Kidney (tissue), 14 donors: ENCODE data around the gene CLASP1. TPM values are rescaled to one million over a fixed set of nuclear protein-coding genes. Genes with fewer than 3 reads are reported as not detected.

Experiments
- DNase-seq, 5 donors: peaks; one replicate each; pipeline ENCODE4 v3.0.0-alpha.2; 2013 to 2020
- FAIRE-seq: peaks from 2 replicates; lab custom pipeline; 2012; peaks lifted over from hg19 to GRCh38; lab: Jason Lieb, UNC
- H3K27ac ChIP-seq, 2 donors: one replicate each; pipeline ENCODE4 v1.7.0; 2013; ENCODE audit warnings: low read depth in 2 of 2, low read length in 2 of 2, inconsistent platforms in 1 of 2
- H3K27me3 ChIP-seq: one replicate; pipeline ENCODE4 v1.7.1; 2013; ENCODE audit warnings: low read length, inconsistent platforms; ENCODE audit not compliant: control insufficient read depth, insufficient read depth
- H3K36me3 ChIP-seq, 3 donors: one replicate each; pipeline versions ENCODE4 v1.7.0 to v1.7.1; 2013; ENCODE audit warnings: low read length in 3 of 3, control low read depth in 1 of 3, inconsistent platforms in 1 of 3; ENCODE audit not compliant: insufficient read depth in 3 of 3, control insufficient read depth in 2 of 3
- H3K4me1 ChIP-seq, 3 donors: one replicate each; pipeline versions ENCODE4 v1.7.0 to v1.7.1; 2013; ENCODE audit warnings: low read length in 3 of 3, inconsistent platforms in 1 of 3, low read depth in 1 of 3; ENCODE audit not compliant: control insufficient read depth in 2 of 3, insufficient read depth in 2 of 3
- H3K4me3 ChIP-seq, 3 donors: one replicate each; pipeline versions ENCODE4 v1.7.0 to v1.8.1; 2013; ENCODE audit warnings: low read length in 3 of 3, control low read depth in 1 of 3, inconsistent platforms in 1 of 3
- H3K9ac ChIP-seq, 3 donors: one replicate each; pipeline versions ENCODE4 v1.7.0 to v1.7.1; 2013; ENCODE audit warnings: low read length in 3 of 3, control low read depth in 1 of 3, inconsistent platforms in 1 of 3
- H3K9me3 ChIP-seq, 3 donors: one replicate each; pipeline versions ENCODE4 v1.7.0 to v1.7.1; 2013; ENCODE audit warnings: low read length in 3 of 3, control low read depth in 1 of 3, inconsistent platforms in 1 of 3; ENCODE audit not compliant: control insufficient read depth in 2 of 3, insufficient read depth in 1 of 3
- intact Hi-C: fragments of 100-400 bp; cut with DNase I; formaldehyde crosslinking; loops from one replicate; pipeline ENCODE4 v1.11.1; 2022
- polyA plus RNA-seq: library from polyadenylated mRNA; stranded (reverse); fragments of 350-450 nt; fragmentation: Illumina TruSeq; extraction: RNeasy Lipid Tissue Mini Kit (QIAGEN cat#74804); gene quantifications from one replicate; pipeline ENCODE4 v1.2.3, GENCODE V29; 2014; ENCODE audit warnings: low read depth, low replicate concordance; ENCODE audit not compliant: insufficient read depth
- total RNA-seq: library from RNA; stranded (reverse); fragmentation: NEBNext Ultra II Directional; extraction: Animal tissue kit (Norgen Biotek cat#: 25700); gene quantifications from one replicate; pipeline ENCODE4 v1.2.1, GENCODE V29; 2021
- TF ChIP-seq, protein P1 (sequence below): IDR thresholded peaks from 3 replicates; pipeline ENCODE4 v1.5.1; 2012; ENCODE audit warnings: mild to moderate bottlenecking, moderate library complexity, borderline replicate concordance; ENCODE audit not compliant: insufficient read depth; ENCODE audit errors: extremely low read depth
- donor health status: control.
- donor health status: control.
- donor health status: control.
- donor health status: control.
- donor health status: control.
- donor health status: DM: yes; HTN: yes; CAD: no.
- donor health status: Normal renal cell carcinoma (clear cell type).

Gene CLASP1
- total and polyA plus RNA-seq, 2 donors from 2014 or later = 6.8 to 71.5 TPM

DNA sequence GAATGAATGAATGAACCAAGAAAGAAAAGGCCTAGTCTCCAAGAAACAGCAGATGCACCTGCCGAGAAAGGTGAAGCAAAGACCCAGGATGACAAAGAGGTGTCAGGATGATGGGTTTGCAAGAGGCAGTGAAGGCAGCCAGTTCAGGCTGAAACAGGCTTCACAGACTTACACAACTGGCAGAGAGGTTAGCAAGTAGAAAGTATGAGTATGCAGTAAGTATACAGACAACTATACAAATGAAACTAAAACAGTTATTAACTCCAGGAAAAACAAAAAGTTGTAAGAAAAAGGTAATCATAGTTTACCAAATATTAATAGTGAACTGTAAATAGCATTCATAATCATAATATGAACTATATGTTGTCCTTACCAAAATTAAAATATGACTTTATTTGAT, 138.4 kb downstream of the CLASP1 start:
- DNase-seq = no peak
- Histone ChIP-seq H3K9ac (no peak overlapping the region), H3K36me3 (peaks cover 4 to 14% (median 8%) of the 10 kb centered on the region in 3 donors), H3K4me3 (no peak overlapping the region), H3K27me3 (no peaks in the 10 kb centered on the region), H3K9me3 (no peaks in the 10 kb centered on the region), H3K4me1 (no peaks in the 10 kb centered on the region), H3K27ac (no peak overlapping the region)
- no peak for FAIRE-seq
- TF ChIP-seq, protein P1, sequence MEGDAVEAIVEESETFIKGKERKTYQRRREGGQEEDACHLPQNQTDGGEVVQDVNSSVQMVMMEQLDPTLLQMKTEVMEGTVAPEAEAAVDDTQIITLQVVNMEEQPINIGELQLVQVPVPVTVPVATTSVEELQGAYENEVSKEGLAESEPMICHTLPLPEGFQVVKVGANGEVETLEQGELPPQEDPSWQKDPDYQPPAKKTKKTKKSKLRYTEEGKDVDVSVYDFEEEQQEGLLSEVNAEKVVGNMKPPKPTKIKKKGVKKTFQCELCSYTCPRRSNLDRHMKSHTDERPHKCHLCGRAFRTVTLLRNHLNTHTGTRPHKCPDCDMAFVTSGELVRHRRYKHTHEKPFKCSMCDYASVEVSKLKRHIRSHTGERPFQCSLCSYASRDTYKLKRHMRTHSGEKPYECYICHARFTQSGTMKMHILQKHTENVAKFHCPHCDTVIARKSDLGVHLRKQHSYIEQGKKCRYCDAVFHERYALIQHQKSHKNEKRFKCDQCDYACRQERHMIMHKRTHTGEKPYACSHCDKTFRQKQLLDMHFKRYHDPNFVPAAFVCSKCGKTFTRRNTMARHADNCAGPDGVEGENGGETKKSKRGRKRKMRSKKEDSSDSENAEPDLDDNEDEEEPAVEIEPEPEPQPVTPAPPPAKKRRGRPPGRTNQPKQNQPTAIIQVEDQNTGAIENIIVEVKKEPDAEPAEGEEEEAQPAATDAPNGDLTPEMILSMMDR = no peak
- intact Hi-C loops = no loop called here

DNA sequence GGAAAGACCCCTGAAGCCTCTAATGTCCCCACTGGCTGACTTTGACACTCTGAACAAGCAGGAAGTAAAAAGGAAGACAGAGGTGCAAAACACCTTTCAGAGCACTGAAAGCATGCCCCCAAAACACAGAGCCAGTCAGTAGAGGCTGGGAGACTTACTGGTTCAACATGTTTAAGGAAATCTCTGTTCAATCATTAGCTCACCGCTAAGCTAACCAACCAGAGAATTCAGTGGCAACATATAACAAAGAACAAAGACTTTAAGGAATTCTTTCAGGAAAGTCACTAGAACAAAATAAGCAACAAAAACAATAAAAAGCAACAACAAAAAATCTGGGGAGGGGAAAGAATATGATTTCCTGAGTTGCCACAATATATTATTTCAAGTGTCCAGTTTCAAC, 142.6 kb downstream of the CLASP1 start:
- TF ChIP-seq, protein P1 = no peak
- intact Hi-C loops = no loop called here
- DNase-seq = no peak
- Histone ChIP-seq H3K27ac (no peak overlapping the region), H3K9ac (no peak overlapping the region), H3K27me3 (no peaks in the 10 kb centered on the region), H3K4me3 (no peak overlapping the region), H3K4me1 (no peaks in the 10 kb centered on the region), H3K36me3 (peaks cover 11 to 17% (median 12%) of the 10 kb centered on the region in 3 donors), H3K9me3 (no peaks in the 10 kb centered on the region)
- no peak for FAIRE-seq

DNA sequence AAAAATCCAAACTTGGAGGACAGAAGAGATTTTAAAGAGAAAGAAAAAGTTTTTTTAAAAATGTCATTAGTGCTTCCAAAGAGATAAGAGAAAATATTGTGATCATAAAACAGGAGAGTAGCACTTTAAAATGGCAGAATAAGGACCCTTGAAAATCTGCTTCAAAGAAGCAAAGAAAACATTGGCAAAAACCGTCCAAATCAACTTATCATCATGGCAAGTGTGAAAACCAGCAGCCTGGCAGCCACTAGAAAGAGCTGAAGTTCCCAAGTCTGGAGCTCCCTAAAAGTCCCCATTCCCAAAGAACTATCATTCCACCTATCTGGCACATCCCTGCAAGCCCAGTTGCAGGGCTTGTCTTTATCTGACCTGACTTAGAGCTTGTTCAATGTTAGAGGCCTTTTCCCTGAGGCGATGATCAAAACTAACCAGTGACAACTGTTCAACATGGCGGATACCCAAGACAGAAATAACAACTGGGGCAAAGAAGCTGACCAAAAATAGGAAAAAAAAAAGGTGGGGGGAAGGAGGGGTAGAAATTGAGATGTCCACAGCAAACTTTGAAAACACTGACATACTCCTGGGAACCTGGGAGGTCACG, 143.2 kb downstream of the CLASP1 start:
- H3K36me3 ChIP-seq = peaks cover 12 to 18% (median 12%) of the 10 kb centered on the region in 3 donors
- no peak overlapping the region for H3K4me3 ChIP-seq
- no peaks in the 10 kb centered on the region for H3K9me3 ChIP-seq
- H3K27ac ChIP-seq = no peak overlapping the region
- TF ChIP-seq, protein P1 = no peak
- H3K4me1 ChIP-seq = no peaks in the 10 kb centered on the region
- FAIRE-seq (no peak), DNase-seq (no peak)
- intact Hi-C loops = no loop called here
- H3K27me3 ChIP-seq = no peaks in the 10 kb centered on the region
- H3K9ac ChIP-seq = no peak overlapping the region

DNA sequence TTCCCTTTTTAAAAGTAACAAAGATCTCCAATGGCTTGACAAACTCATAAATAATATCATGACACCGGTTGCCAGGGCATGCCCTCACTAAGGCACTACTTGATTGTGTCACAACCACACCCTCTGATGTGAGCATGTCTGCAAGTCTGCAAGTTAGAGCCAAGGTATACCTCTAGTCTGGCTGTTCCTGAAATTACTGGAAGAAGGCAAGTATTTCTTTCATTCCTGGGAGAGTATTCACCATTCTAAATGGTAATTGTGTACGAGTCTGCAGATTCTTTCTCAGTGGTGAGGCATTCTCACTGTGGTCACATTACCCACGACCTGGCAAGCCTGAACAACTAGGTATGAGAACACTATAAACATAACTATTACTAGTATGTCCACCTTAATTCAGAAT, 144.3 kb downstream of the CLASP1 start:
- TF ChIP-seq, protein P1 = no peak
- Histone ChIP-seq H3K9ac (no peak overlapping the region), H3K4me3 (no peak overlapping the region), H3K9me3 (no peaks in the 10 kb centered on the region), H3K27me3 (no peaks in the 10 kb centered on the region), H3K4me1 (no peaks in the 10 kb centered on the region), H3K36me3 (peaks cover 9 to 23% (median 14%) of the 10 kb centered on the region in 3 donors), H3K27ac (no peak overlapping the region)
- no peak for DNase-seq
- FAIRE-seq = no peak
- intact Hi-C loops = no loop called here
